ENCODE measurements around the gene GLDC. TPM values are rescaled to one million over a fixed set of nuclear protein-coding genes. Genes with fewer than 3 reads are reported as not detected.
"Not testable (repeated sequence)": the region's sequence is repeated elsewhere in the genome, so short reads cannot be mapped to it uniquely, and the experiment has no call there.

Gene GLDC
- total RNA-seq (not detected), polyA plus RNA-seq (under 1 TPM in 1 of 3 donors, not detected in 2; 0.62 TPM), total RNA-seq (0 to 0.60 (median 0.03) reads per million in 6 experiments)

DNA sequence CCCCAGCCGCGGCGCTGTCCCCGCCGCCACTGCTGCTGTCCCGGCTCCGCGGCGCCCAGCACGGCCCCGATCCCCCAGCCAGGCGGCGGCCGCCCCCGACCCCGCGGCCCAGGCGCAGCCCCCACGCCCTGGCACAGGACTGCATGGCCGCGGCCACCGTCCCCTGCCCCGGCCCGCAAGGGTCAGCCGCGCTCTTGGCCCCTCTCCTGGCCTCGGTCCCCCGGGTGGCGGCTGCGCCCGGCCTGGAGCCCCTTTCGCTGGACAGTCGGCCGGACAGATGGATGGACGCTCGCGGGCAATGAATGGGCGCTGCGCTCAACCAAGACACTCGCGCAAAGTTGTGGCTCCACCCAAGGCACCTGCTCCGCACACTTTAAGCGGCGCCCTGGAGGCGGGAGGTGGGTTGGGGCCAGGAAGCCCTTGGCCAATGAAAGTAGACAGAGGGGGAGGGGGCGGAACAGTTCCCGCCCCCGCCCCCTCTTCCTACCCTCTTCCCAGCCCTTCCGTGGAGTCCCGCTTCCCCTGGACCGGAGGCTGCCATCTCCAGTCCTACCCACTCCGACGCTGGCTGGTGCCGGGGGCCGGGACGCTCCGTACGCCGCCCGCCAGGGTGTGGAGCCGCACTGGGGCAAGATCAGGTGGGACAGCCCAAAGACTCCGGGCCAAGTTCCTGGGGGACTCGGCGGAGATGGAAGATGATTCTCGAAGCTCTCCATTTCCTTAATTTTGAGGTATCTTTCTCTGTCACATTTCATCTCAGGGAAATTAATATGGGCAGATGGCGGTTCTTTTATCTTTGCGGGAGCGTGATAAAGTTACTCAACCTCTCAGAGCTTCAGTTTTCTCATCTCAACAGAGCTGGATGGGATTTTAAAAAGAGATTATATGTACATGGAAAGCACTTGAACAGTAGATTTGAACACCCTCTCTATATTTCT, at the start of gene GLDC:
TSS of gene GLDC (minus strand) at position 375 of the 938 bp plus-strand sequence. CDS start at position 145, 230 bp downstream.
- POLR2A ChIA-PET = no interaction called here
- H3K36me3 Mint-ChIP-seq = peaks cover 0 to 3% (median 0%) of the 10 kb centered on the region in 3 donors
- DNase-seq (peak; percentile 5 to 65 (median 16)), ATAC-seq (peak; percentile 76 to 78)
- H3K4me1 Mint-ChIP-seq = peaks cover 11 to 23% (median 21%) of the 10 kb centered on the region in 4 donors
- H3K27ac Mint-ChIP-seq = peak within 1 kb of the TSS in 6 of 10 donors; percentile 12 to 83 (median 54)
- peaks cover 0 to 3% (median 0%) of the 10 kb centered on the region in 9 donors for H3K9me3 Mint-ChIP-seq
- H3K27me3 Mint-ChIP-seq = peaks cover 34 to 75% (median 51%) of the 10 kb centered on the region in 5 donors
- H3K4me3 Mint-ChIP-seq = peak within 1 kb of the TSS; percentile 73 to 88 (median 86)

DNA sequence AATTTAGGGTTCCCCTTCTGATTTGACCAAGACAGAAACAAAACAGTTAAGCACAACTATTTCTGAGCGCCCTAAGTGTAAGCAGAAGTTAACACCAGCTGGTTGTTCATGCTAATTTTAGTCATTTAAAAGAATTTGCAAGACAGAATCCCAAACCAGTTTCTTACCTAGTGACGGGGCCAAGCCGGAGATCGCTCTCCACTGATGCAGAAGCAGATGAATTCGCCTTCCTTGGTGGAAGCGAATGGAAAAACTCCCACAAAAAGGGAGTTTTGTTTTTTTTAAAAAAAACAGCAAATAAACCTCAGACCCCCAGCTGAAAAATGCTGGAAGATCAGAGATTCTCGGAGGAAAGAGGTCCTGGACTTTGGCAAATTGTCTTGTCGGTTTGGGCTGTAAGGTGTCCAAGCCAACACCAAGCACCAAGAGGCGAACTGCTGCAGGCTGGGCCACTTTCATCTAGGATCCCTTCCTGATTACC, 47.4 kb upstream of the GLDC start:
- DNase-seq = no peak
- H3K27me3 Mint-ChIP-seq = no peaks in the 10 kb centered on the region
- peak overlapping the region in 1 of 10 donors; percentile 50 for H3K4me3 Mint-ChIP-seq
- no peaks in the 10 kb centered on the region for H3K9me3 Mint-ChIP-seq
- H3K27ac Mint-ChIP-seq = peak overlapping the region in 3 of 10 donors; percentile 32 to 84 (median 39)
- ATAC-seq = no peak
- H3K36me3 Mint-ChIP-seq = peaks cover 0 to 2% (median 0%) of the 10 kb centered on the region in 3 donors
- H3K4me1 Mint-ChIP-seq = peaks cover 0 to 41% (median under 1%) of the 10 kb centered on the region in 4 donors
- POLR2A ChIA-PET = interaction anchor here (0.7 kb wide), 2 partner anchors 11 to 53 kb away, joined by 3 to 4 read pairs; no protein-coding TSS in a partner anchor

DNA sequence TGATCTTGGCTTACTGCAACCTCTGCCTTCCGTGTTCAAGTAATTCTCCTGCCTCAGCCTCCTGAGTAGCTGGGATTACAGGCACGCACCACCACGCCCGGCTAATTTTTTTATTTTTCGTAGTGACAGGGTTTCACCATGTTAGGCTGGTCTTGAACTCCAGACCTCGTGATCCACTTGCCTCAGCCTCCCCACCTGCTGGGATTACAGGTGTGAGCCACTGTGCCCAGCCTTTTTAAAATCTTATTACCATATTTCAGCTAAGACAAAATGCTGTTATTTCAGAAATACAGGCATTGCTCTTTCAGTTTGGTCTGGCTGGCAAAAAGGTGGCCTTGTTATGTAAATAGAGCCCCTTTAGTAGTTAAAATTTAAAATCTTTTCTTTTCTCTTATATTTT, 46.9 kb upstream of the GLDC start:
- POLR2A ChIA-PET = interaction anchor here (0.7 to 1.1 kb wide), 2 partner anchors 10 to 65 kb away, joined by 3 to 6 read pairs; partner anchors contain the start of gene KDM4C

DNA sequence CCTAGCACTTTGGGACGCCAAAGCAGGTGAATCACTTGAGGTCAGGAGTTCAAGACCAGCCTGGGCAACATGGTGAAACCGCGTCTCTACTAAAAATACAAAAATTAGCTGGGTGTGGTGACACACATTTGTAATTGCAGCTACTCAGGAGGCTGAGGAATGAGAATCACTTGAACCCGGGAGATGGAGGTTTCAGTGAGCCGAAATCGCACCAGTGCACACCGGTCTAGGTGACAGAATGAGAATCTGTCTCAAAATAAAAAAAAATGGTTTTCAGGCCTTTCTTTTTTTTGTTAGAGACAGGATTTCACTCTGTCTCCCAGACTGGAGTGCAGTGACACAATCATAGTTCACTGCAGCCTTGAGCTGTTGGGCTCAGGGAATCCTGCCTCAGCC, 45.1 kb upstream of the GLDC start:
- not testable (repeated sequence) for H3K36me3 Mint-ChIP-seq, H3K27me3 Mint-ChIP-seq, ATAC-seq, H3K9me3 Mint-ChIP-seq, H3K4me3 Mint-ChIP-seq, DNase-seq
- peaks cover 0 to 44% (median 2%) of the 10 kb centered on the region in 4 donors for H3K4me1 Mint-ChIP-seq
- POLR2A ChIA-PET = interaction anchor here (1.5 kb wide), 1 partner anchor 9 kb away, joined by 5 read pairs; no protein-coding TSS in a partner anchor
- H3K27ac Mint-ChIP-seq = peak overlapping the region in 1 of 10 donors; percentile 79

More for the DNA sequence above, 46.9 kb upstream of the GLDC start:
- H3K27me3 Mint-ChIP-seq = no peaks in the 10 kb centered on the region
- H3K36me3 Mint-ChIP-seq = peaks cover 0 to 2% (median 0%) of the 10 kb centered on the region in 3 donors
- H3K27ac Mint-ChIP-seq = peak overlapping the region in 3 of 10 donors; percentile 22 to 84 (median 39)
- peaks cover 0 to 41% (median under 1%) of the 10 kb centered on the region in 4 donors for H3K4me1 Mint-ChIP-seq
- DNase-seq = no peak
- no peak for ATAC-seq
- no peaks in the 10 kb centered on the region for H3K9me3 Mint-ChIP-seq
- peak overlapping the region in 1 of 10 donors; percentile 50 for H3K4me3 Mint-ChIP-seq

DNA sequence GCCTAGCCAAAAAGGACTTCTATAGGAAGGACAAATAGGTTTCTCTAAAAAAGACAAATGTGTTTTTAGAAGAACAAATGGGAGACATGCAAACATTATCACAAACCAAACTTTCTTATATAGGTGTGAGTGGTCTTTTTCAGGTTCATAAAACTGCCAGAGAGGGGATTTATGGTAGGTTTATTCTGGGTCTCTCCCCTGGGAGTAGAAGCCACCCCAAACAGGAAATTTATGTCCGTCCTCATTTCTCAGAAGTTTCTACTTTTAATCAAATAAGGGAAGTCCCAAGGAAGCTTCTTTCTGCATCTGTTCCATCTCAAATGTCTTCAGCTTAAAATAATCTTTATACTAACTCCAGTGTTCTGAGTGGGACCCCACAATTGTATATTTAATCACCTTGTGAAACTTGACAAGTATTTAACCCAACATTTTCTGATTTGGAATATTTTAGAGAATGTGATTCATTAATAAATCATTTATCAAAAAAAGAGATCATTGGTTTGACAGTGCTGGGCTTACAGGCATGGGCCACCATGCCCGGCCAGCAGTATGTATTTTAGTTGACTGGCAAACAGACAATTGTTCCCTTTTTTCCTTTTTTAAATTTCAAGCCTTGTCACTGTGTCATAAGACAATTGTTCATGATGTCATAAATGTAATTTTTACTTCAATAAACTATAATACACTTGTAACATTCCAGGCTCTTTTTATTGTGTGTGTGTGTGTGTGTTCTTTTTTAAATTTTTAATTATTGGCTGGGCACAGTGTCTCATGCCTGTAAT, 44.6 kb upstream of the GLDC start:
- DNase-seq = no peak
- POLR2A ChIA-PET = interaction anchor here (1.5 kb wide), 1 partner anchor 8 kb away, joined by 5 read pairs; no protein-coding TSS in a partner anchor
- peak overlapping the region in 1 of 10 donors; percentile 39 for H3K4me3 Mint-ChIP-seq
- peak overlapping the region in 4 of 10 donors; percentile 27 to 79 (median 61) for H3K27ac Mint-ChIP-seq
- H3K4me1 Mint-ChIP-seq = peaks cover 0 to 39% (median 2%) of the 10 kb centered on the region in 4 donors
- ATAC-seq = no peak
- no peaks in the 10 kb centered on the region for H3K27me3 Mint-ChIP-seq
- H3K9me3 Mint-ChIP-seq = no peaks in the 10 kb centered on the region
- H3K36me3 Mint-ChIP-seq = peaks cover 0 to 2% (median 0%) of the 10 kb centered on the region in 3 donors

DNA sequence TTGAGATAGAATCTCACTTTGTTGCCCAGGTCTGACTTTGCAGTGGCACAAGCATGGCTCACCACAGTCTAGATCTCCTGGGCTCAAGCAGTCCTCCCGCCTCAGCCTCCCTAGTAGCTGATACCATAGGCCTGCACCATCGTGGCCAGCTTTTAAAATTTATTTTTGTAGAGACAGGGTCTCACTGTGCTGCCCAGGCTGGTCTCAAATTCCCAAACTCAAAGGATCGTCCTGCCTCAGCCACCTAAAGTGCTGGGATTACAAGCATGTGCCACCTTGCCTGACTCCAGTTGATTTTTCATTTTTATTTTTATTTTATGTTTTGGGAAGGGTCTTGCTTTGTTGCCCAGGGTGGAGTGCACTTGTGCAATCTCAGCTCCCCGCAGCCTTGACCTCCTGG, 41.7 kb upstream of the GLDC start:
- POLR2A ChIA-PET = interaction anchor here (0.7 to 2.8 kb wide), 4 partner anchors 16 to 1161 kb away, joined by 3 to 10 read pairs (median 4); partner anchors contain the start of gene KDM4C
- no peak for ATAC-seq
- no peak overlapping the region for H3K27ac Mint-ChIP-seq
- no peaks in the 10 kb centered on the region for H3K9me3 Mint-ChIP-seq
- DNase-seq = no peak
- peaks cover 4 to 38% (median 12%) of the 10 kb centered on the region in 4 donors for H3K4me1 Mint-ChIP-seq
- no peaks in the 10 kb centered on the region for H3K27me3 Mint-ChIP-seq
- H3K36me3 Mint-ChIP-seq = peaks cover 0 to 2% (median 0%) of the 10 kb centered on the region in 3 donors
- H3K4me3 Mint-ChIP-seq = no peak overlapping the region

DNA sequence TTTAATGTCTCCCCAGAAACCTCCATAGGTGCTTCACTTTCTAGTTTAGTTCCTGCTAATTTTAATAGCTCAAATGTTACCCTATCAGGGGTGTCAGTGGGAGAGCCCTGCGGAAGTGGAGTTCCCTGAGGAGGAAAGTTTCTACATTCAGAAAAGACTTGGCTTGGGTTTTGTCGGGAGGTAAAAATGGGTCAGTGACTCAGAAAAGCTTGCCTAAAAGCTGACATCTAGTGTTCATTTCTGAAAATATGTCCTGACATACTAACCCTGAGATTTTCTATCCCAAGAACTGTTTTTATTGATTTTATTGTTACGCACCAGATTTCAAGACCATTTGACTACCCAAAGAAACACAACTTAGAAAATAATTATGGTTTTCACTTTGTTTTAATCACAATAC, 40.9 kb upstream of the GLDC start:
- Mint-ChIP-seq H3K27ac (peak overlapping the region in 2 of 10 donors; percentile 22 to 83), H3K4me3 (no peak overlapping the region), H3K9me3 (no peaks in the 10 kb centered on the region), H3K27me3 (no peaks in the 10 kb centered on the region), H3K4me1 (peaks cover 4 to 43% (median 12%) of the 10 kb centered on the region in 4 donors), H3K36me3 (peaks cover 0 to 2% (median 0%) of the 10 kb centered on the region in 3 donors)
- ATAC-seq (no peak), DNase-seq (no peak)
- POLR2A ChIA-PET = interaction anchor here (0.9 to 2.8 kb wide), 4 partner anchors 17 to 71 kb away, joined by 3 to 10 read pairs (median 4); partner anchors contain the start of gene KDM4C

DNA sequence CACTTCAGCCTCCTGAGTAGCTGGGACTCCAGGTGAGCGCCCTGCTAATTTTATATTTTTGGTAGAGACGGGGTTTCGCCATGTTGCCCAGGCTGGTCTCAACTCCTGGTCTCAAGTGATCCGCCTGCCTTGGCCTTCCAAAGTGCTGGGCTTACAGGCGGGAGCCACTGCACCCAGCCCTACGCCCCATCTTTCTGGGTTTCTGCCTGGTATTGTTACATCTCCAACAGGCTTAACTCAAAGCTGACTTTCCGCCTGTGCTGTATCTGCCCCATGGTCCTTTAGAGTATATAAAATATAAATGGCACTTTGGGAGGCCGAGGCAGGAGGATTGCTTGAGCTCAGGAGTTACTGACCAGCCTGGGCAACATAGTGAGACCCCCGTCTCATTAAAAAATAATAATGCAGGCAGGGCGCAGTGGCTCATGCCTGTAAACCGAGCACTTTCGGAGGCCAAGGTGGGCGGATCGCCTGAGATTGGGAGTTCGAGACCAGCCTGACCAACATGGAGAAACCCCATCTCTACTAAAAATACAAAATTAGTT, 36.5 kb upstream of the GLDC start:
- Mint-ChIP-seq H3K27ac (peak overlapping the region; percentile 98 to 100 (median 99)), H3K36me3 (peaks cover 0 to 3% (median 0%) of the 10 kb centered on the region in 3 donors)
- ATAC-seq = peak; percentile 4

DNA sequence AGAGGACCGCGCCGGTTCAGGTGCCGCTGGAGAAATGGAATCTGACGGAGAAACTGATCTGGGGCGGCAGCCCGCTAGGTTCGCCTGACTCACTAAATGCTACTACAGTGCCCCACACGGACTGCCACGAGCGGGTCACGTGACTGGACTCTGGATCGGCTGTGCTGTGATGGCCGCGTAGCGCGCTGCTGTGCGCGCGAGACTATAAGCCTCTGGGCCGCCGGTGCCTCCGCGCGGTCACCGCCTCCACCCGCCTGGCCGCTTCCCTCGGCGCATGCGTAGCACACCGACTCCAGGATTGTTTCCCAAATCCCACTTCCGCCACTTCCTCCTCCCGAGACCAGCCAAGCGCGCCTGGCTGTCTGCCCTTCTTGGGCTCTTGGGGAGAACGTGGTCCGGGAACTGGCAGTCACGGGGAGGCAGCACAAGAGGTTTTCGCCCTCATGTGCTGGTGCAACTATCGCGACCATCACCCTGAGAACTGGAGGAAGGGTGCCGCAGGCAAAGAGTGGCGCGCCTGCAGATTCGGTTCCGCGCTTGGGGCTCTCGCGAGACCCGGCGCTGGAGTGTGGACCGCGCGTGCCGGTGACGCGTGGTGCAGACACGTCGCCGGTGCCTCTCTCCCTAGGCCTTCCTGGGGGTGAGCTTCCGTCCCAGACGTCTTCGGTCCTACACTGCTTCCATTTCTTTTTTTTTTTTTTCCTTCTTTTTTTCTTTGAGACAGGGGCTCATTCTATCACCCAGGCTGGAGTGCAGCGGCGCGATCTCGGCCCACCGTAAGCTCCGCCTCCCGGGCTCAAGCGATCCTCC, 35.8 kb upstream of the GLDC start:
- H3K4me3 Mint-ChIP-seq = peak overlapping the region; percentile 93 to 98 (median 94)
- H3K27me3 Mint-ChIP-seq = no peaks in the 10 kb centered on the region
- no peaks in the 10 kb centered on the region for H3K9me3 Mint-ChIP-seq
- POLR2A ChIA-PET = interaction anchor here (0.6 to 3.7 kb wide), 18 partner anchors 9 to 673 kb away, joined by 3 to 135 read pairs (median 6); partner anchors contain the start of genes KDM4C and UHRF2
- peak overlapping the region; percentile 98 to 100 (median 99) for H3K27ac Mint-ChIP-seq
- peaks cover 0 to 3% (median 0%) of the 10 kb centered on the region in 3 donors for H3K36me3 Mint-ChIP-seq
- DNase-seq (peak; percentile 82 to 96 (median 90)), ATAC-seq (peak; percentile 88 to 89)
- H3K4me1 Mint-ChIP-seq = peaks cover 8 to 34% (median 19%) of the 10 kb centered on the region in 4 donors

More for the DNA sequence above, 36.5 kb upstream of the GLDC start:
- Mint-ChIP-seq H3K27me3 (no peaks in the 10 kb centered on the region), H3K4me3 (peak overlapping the region; percentile 93 to 98 (median 94)), H3K9me3 (no peaks in the 10 kb centered on the region), H3K4me1 (peaks cover 6 to 37% (median 20%) of the 10 kb centered on the region in 4 donors)
- POLR2A ChIA-PET = interaction anchor here (0.6 to 3.7 kb wide), 16 partner anchors 9 to 674 kb away, joined by 3 to 135 read pairs (median 7); partner anchors contain the start of genes KDM4C and UHRF2
- DNase-seq = no peak

DNA sequence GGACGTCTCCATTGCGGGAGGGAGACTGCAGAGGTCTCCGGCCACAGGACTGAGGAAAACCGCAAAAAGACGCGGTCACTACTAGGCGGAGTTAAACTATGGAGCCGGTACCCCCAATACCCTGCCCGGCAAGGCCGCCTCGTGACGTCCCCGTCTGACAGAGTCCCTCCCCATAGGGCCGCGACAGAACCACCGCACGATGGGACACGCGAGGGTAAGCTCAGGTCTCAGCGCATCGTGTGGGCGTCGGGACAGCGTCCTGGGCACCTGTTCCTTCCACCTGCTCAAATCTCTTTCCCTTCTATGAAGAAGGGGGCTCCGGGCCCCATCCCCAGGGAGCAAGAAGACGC, 35.2 kb upstream of the GLDC start:
- Mint-ChIP-seq H3K4me1 (peaks cover 9 to 30% (median 19%) of the 10 kb centered on the region in 4 donors), H3K9me3 (no peaks in the 10 kb centered on the region), H3K36me3 (peaks cover 0 to 3% (median 0%) of the 10 kb centered on the region in 3 donors), H3K27ac (peak overlapping the region; percentile 98 to 100 (median 99)), H3K4me3 (peak overlapping the region; percentile 93 to 98 (median 94)), H3K27me3 (no peaks in the 10 kb centered on the region)
- DNase-seq = peak in 6 of 10 donors; percentile 40 to 84 (median 50)
- POLR2A ChIA-PET = interaction anchor here (0.6 to 3.7 kb wide), 8 partner anchors 9 to 1052 kb away, joined by 3 to 135 read pairs (median 23); partner anchors contain the start of genes KDM4C, RIC1 and UHRF2
- ATAC-seq = peak; percentile 43 to 55

All from naive thymus-derived CD8-positive, alpha-beta T cell (primary cell).